Measurements from ENCODE around the gene NBPF3.

DNA sequence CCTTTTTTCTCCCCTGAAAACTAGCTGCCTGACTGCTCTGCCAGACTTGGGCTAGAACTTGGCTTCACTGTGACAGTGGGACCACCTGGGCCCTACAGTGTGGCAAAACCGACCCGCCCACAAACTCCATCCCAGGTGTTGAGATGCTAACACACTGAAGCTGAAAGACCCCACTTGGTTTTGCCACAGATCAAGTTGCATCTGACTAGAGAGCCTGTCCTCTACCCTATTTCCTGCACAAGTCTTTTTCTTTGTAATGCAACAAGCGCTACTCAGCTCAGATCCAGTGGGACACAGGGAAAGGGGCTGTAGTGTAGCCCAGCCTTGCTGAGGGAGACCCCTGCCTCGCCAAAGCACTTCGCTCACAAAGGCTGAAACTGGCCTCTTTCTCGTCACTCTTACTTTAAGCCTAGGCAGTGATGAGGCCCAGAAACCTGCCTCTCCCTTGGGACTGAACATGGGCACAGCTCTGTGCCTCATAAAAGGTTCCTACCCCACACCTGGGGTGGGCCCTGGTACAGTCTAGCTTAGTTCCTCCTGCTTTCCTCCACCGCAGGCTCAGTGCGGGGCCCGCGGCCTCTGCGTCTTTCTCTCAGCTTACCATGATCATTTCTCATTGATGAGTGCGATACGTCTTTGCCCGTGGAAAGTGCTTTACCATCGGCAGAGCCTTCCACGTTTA, 79.0 kb downstream of the NBPF3 start:
- TF ChIP-seq EZH2 (IDR thresholded peaks at IDR 0.05), result no peak
- TF ChIP-seq POLR2AphosphoS5 (IDR thresholded peaks at IDR 0.05; ENCODE audit: borderline replicate concordance, low read depth, low read length), result no peak
- TF ChIP-seq FOXP2 (optimal IDR thresholded peaks at IDR 0.05; ENCODE audit: control extremely low read depth, extremely low read length, insufficient read depth), result no peak

All from SK-N-MC (cell line).